HepG2 (cell line): ENCODE data around the gene ELP1. TPM values are rescaled to one million over a fixed set of nuclear protein-coding genes. Genes with fewer than 3 reads are reported as not detected.
A peak's percentile ranks its signal among the peaks of the same experiment; 100 is the strongest.

Experiments used
- AKAP8 ChIP-seq: sonication (generic); formaldehyde crosslinking; IDR thresholded peaks from 2 replicates; pipeline ENCODE4 v1.5.1; 2020; ENCODE audit warnings: mild to moderate bottlenecking, missing genetic modification reagents
- ATF1 ChIP-seq: IDR thresholded peaks from 2 replicates; pipeline ENCODE4 v1.6.1; 2016; ENCODE audit warnings: mild to moderate bottlenecking, control low read depth
- BHLHE40 ChIP-seq: IDR thresholded peaks from 2 replicates; pipeline ENCODE4 v1.6.1; 2011; ENCODE audit warnings: low read length, improper control_type of control experiment
- CHD2 ChIP-seq: IDR thresholded peaks from 2 replicates; pipeline ENCODE4 v1.6.1; 2011; ENCODE audit warnings: low read depth, low read length, improper control_type of control experiment
- EHMT2 ChIP-seq: fragments of 200-600 bp; sonication (generic); IDR thresholded peaks from 2 replicates; pipeline ENCODE4 v1.7.0; 2017; ENCODE audit warnings: antibody characterized with exemption, low read depth, low read length, borderline replicate concordance
- FOXA3 ChIP-seq: IDR thresholded peaks from 2 replicates; pipeline ENCODE4 v1.6.1; 2016; ENCODE audit warnings: missing genetic modification reagents, missing compliant biosample characterization
- HNF4A ChIP-seq: sonication (generic); formaldehyde crosslinking; IDR thresholded peaks from 2 replicates; pipeline ENCODE4 v1.4.0; 2020; ENCODE audit warnings: missing genetic modification reagents
- HNF4G ChIP-seq, 2 experiments: sonication (generic) in 1 of 2; formaldehyde crosslinking in 1 of 2; IDR thresholded peaks; 2 replicates each; pipeline versions ENCODE4 v1.4.0 to v1.6.1; 2011 to 2020; ENCODE audit warnings: borderline replicate concordance in 2 of 2, low read depth in 2 of 2, mild to moderate bottlenecking in 2 of 2, low read length in 1 of 2, missing genetic modification reagents in 1 of 2, moderate library complexity in 1 of 2
- PAX8 ChIP-seq: sonication (generic); formaldehyde crosslinking; IDR thresholded peaks from 2 replicates; pipeline ENCODE4 v1.8.0; 2022; ENCODE audit warnings: mild to moderate bottlenecking, missing genetic modification reagents, borderline replicate concordance
- ZMYM2 ChIP-seq: sonication (generic); formaldehyde crosslinking; IDR thresholded peaks from 2 replicates; pipeline ENCODE4 v1.8.0; 2022; ENCODE audit warnings: mild to moderate bottlenecking, missing genetic modification reagents
- ZNF10 ChIP-seq: sonication (generic); formaldehyde crosslinking; IDR thresholded peaks from 2 replicates; pipeline ENCODE4 v1.4.0; 2020; ENCODE audit warnings: mild to moderate bottlenecking, low read depth, missing genetic modification reagents, borderline replicate concordance
- ZNF317 ChIP-seq: sonication (generic); formaldehyde crosslinking; IDR thresholded peaks from 2 replicates; pipeline ENCODE4 v1.5.0; 2020; ENCODE audit warnings: mild to moderate bottlenecking, missing genetic modification reagents
- ZNF343 ChIP-seq: sonication (generic); formaldehyde crosslinking; IDR thresholded peaks from 2 replicates; pipeline ENCODE4 v1.4.0; 2020; ENCODE audit warnings: mild to moderate bottlenecking, missing genetic modification reagents
- polyA plus RNA-seq, 8 experiments: library from polyadenylated mRNA; depleted of rRNA in 3 of 8; stranded (reverse) in 7 of 8; unstranded in 1 of 8; fragments of >200 nt; fragmentation: Illumina TruSeq in 4 of 8; extraction: Trizol in 4 of 8; gene quantifications; 2 replicates each; pipeline versions ENCODE4 v1.2.1 to v1.2.3, GENCODE V29; 2011 to 2016; ENCODE audit warnings: low read depth in 4 of 8, missing spikeins in 1 of 8, mixed read lengths in 1 of 8; ENCODE audit not compliant: insufficient read depth in 1 of 8
- total RNA-seq, 5 experiments: library from RNA; depleted of rRNA; stranded (reverse); fragments of >200 nt; fragmentation: Illumina TruSeq; extraction: Trizol; gene quantifications; 2 replicates each; pipeline ENCODE4 v1.2.3, GENCODE V29; 2016; ENCODE audit warnings: low read depth in 1 of 5
- TF ChIP-seq, protein P1 (sequence below): IDR thresholded peaks from 2 replicates; pipeline ENCODE4 v1.6.1; 2016; ENCODE audit warnings: missing compliant biosample characterization, missing genetic modification reagents, borderline replicate concordance
- TF ChIP-seq, protein P2 (sequence below): sonication (generic); formaldehyde crosslinking; IDR thresholded peaks from 2 replicates; pipeline ENCODE4 v1.4.0; 2020; ENCODE audit warnings: missing genetic modification reagents
- TF ChIP-seq, protein P3 (sequence below): sonication (generic); formaldehyde crosslinking; IDR thresholded peaks from 2 replicates; pipeline ENCODE4 v1.4.0; 2020; ENCODE audit warnings: missing genetic modification reagents
- TF ChIP-seq, protein P4 (sequence below): sonication (generic); formaldehyde crosslinking; IDR thresholded peaks from 2 replicates; pipeline ENCODE4 v1.8.0; 2022; ENCODE audit warnings: mild to moderate bottlenecking, missing genetic modification reagents, borderline replicate concordance
- TF ChIP-seq, protein P5 (sequence below): sonication (generic); formaldehyde crosslinking; IDR thresholded peaks from 2 replicates; pipeline ENCODE4 v1.4.0; 2020; ENCODE audit warnings: missing genetic modification reagents
- TF ChIP-seq, protein P6 (sequence below): sonication (generic); formaldehyde crosslinking; IDR thresholded peaks from 2 replicates; pipeline ENCODE4 v1.8.0; 2022; ENCODE audit warnings: missing genetic modification reagents, mild to moderate bottlenecking, inconsistent platforms, borderline replicate concordance
- TF ChIP-seq, protein P7 (sequence below): sonication (generic); formaldehyde crosslinking; IDR thresholded peaks from 2 replicates; pipeline ENCODE4 v1.4.0; 2020; ENCODE audit warnings: missing genetic modification reagents

The ELP1 gene
- total and polyA plus RNA-seq, 2 of the 13 experiments (the other 11 are each of a cell fraction or from before 2014, with no cell fraction given): 157 to 275 TPM

DNA sequence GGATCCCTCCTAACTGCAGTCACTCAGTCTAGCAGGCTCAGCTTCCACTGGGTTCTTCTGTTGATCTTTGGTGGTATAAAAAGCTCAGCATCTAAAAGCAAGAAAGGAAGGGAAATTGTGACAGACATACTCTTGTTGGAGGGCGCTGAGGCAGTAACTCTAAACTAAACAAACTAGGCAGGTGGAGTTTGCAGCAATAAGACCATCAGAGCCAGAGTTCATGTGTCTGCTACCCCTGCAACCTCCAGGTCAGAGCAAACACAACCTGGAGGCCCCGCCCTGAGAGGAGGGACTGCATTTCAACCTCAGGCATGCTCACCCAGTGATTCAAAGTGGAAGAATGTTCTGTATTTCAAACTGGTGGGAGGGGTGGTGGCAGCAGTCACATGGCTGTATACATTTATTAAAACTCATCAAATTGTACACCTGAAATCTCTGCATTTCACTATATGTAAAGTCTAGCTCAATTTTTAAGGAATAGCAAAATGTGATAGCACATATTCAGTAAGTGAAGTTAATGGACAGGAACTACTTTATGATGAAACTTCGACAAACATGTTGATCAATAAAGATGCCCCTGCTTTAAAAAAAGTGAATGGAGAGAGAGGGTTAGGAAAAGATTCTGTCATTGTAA, 64.7 kb downstream of the ELP1 start (continued):
- TF ChIP-seq, protein P1, sequence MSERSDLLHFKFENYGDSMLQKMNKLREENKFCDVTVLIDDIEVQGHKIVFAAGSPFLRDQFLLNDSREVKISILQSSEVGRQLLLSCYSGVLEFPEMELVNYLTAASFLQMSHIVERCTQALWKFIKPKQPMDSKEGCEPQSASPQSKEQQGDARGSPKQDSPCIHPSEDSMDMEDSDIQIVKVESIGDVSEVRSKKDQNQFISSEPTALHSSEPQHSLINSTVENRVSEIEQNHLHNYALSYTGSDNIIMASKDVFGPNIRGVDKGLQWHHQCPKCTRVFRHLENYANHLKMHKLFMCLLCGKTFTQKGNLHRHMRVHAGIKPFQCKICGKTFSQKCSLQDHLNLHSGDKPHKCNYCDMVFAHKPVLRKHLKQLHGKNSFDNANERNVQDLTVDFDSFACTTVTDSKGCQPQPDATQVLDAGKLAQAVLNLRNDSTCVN: no peak; the same call in 1 of the 2 replicates
- TF ChIP-seq, protein P2, sequence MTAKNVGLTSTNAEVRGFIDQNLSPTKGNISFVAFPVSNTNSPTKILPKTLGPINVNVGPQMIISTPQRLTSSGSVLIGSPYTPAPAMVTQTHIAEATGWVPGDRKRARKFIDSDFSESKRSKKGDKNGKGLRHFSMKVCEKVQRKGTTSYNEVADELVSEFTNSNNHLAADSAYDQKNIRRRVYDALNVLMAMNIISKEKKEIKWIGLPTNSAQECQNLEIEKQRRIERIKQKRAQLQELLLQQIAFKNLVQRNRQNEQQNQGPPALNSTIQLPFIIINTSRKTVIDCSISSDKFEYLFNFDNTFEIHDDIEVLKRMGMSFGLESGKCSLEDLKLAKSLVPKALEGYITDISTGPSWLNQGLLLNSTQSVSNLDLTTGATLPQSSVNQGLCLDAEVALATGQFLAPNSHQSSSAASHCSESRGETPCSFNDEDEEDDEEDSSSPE (CRISPR knock-in tag): no peak
- TF ChIP-seq, protein P3, sequence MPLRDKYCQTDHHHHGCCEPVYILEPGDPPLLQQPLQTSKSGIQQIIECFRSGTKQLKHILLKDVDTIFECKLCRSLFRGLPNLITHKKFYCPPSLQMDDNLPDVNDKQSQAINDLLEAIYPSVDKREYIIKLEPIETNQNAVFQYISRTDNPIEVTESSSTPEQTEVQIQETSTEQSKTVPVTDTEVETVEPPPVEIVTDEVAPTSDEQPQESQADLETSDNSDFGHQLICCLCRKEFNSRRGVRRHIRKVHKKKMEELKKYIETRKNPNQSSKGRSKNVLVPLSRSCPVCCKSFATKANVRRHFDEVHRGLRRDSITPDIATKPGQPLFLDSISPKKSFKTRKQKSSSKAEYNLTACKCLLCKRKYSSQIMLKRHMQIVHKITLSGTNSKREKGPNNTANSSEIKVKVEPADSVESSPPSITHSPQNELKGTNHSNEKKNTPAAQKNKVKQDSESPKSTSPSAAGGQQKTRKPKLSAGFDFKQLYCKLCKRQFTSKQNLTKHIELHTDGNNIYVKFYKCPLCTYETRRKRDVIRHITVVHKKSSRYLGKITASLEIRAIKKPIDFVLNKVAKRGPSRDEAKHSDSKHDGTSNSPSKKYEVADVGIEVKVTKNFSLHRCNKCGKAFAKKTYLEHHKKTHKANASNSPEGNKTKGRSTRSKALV (CRISPR knock-in tag): 0 out of 2 replicates have a peak, but pooled peaks have one; percentile 32
- TF ChIP-seq CHD2 (no peak), EHMT2 (no peak), ZNF343 (CRISPR knock-in tag) (no peak), PAX8 (CRISPR knock-in tag) (no peak), BHLHE40 (no peak), HNF4G (IDR thresholded peaks at IDR 0.05; ENCODE audit: borderline replicate concordance, low read depth, low read length) (peak; percentile 58; the same call in 1 of the 2 replicates), HNF4G (CRISPR knock-in tag; IDR thresholded peaks at IDR 0.05; ENCODE audit: borderline replicate concordance, low read depth) (no peak), HNF4A (CRISPR knock-in tag) (peak; percentile 81), ZMYM2 (0 out of 2 replicates have a peak, but pooled peaks have one; percentile 33), FOXA3 (CRISPR knock-in tag) (peak; percentile 81), ZNF317 (CRISPR knock-in tag) (peak; percentile 73), ATF1 (no peak; the same call in 1 of the 2 replicates), AKAP8 (CRISPR knock-in tag) (no peak), ZNF10 (CRISPR knock-in tag) (no peak)
- TF ChIP-seq, protein P4, sequence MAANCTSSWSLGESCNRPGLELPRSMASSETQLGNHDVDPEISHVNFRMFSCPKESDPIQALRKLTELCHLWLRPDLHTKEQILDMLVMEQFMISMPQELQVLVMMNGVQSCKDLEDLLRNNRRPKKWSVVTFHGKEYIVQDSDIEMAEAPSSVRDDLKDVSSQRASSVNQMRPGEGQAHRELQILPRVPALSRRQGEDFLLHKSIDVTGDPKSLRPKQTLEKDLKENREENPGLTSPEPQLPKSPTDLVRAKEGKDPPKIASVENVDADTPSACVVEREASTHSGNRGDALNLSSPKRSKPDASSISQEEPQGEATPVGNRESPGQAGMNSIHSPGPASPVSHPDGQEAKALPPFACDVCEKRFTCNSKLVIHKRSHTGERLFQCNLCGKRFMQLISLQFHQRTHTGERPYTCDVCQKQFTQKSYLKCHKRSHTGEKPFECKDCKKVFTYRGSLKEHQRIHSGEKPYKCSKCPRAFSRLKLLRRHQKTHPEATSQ (CRISPR knock-in tag): peak; percentile 85; the same call in 1 of the 2 replicates
- TF ChIP-seq, protein P5, sequence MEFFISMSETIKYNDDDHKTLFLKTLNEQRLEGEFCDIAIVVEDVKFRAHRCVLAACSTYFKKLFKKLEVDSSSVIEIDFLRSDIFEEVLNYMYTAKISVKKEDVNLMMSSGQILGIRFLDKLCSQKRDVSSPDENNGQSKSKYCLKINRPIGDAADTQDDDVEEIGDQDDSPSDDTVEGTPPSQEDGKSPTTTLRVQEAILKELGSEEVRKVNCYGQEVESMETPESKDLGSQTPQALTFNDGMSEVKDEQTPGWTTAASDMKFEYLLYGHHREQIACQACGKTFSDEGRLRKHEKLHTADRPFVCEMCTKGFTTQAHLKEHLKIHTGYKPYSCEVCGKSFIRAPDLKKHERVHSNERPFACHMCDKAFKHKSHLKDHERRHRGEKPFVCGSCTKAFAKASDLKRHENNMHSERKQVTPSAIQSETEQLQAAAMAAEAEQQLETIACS: no peak
- TF ChIP-seq, protein P6, sequence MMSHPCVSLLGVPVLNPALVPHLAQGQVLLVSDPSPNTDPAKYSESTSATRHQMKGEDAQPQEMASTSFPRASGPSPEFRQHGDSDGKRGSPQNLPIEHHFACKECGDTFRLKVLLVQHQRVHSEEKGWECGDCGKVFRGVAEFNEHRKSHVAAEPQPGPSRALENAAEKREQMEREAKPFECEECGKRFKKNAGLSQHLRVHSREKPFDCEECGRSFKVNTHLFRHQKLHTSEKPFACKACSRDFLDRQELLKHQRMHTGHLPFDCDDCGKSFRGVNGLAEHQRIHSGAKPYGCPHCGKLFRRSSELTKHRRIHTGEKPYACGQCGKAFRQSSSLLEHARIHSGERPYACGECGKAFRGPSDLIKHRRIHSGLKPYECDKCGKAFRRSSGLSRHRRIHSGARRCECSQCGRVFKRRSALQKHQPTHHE (CRISPR knock-in tag): no peak
- TF ChIP-seq, protein P7, sequence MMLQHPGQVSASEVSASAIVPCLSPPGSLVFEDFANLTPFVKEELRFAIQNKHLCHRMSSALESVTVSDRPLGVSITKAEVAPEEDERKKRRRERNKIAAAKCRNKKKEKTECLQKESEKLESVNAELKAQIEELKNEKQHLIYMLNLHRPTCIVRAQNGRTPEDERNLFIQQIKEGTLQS (CRISPR knock-in tag): no peak
